GM18517 (cell line): ENCODE data around the gene TES.
A peak's percentile ranks its signal among the peaks of the same experiment; 100 is the strongest.

Source experiments
- ATAC-seq: cut with Tn5 transposase; IDR thresholded peaks from one replicate; pipeline ENCODE4 v1.9.1; 2021; ENCODE audit warnings: mild to moderate bottlenecking, moderate library complexity; ENCODE audit not compliant: unreplicated experiment

The TES gene

DNA sequence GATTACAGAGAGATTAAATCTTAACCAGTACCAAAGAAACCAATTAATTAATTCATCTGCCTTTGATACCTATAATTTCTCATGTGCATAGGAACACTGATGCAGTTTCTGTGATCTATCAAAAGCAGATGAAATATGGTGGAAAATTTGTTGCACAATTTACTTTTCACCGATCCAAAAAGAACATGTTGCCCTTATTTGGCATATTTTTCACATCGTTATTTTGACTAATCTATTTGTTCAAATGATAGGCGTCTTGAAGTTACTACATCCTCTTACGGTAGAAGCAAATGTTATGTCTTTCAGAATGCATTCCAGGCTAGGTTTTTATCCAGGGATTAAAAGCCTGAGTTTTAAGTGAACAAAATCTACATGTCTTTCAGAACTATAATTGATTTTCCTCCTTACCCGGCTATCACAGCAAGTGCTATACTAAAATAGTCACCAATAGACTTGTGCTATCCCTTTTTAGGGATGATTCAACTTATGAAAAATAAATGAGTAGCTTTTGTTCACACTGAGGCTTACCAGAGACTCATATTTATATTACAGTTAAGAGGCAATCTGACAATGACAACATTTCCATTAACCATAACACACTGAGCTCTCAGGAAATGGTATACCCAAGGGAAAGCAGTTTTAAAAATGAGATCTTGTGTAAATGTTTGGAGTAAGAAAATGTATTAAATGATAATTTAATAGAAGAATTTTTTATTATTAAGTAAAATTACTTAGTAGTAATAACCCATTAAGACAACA, 16.8 kb upstream of the TES start:
- ATAC-seq, result no peak

DNA sequence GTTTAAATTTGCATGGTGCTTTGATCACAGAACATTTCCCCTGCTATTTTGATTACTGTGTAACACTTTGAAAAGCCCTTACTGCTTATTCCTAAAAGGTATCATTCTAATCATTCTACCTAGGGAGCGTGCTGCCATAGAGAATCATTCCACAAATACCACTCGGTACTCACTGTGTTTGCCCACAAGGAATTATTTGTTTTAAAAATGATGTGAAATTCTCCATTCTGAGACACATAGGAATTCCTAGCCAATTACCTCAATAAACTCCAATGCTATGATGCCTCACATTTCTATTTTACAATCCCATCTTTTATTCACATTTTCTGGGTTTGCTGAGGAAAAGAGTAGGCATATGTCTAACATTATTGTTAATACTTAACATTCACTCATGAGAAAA, 16.2 kb upstream of the TES start:
- ATAC-seq, result no peak

DNA sequence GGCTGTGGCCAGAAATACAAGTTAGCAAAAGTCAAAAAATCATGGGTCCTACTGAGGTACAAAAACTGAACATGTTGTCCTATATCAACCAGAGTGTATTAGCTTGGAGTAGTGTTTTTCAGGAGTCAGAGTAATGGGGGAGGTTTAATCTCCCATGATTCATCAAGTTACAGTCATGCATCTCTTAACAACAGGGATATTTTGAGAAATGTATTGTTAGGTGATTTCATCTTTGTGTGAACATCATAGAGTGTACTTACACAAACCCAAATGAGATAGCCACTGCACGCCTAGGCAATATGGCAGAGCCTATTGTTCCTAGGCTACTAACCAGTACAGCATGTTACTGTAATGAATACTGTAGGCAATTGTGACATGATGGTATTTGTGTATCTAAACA, 14.9 kb upstream of the TES start:
- ATAC-seq, result no peak

DNA sequence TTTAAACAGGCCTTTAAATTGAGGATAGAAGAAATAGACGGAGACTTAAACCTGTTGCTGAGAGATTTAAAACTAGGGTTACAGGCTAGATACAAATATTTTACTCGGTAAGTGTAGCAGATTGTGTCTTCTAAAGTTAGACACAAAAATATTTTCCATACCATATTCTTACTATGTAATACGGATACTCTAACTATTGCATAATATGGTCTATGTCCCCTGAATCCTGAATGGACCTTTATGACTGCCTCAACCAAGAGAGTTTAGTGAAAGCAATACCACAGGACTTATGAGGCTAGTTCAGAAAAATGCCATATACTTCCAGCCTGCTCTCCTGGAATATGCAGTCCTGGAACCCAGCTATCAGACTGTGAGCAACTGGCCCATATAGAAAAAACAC, 13.4 kb upstream of the TES start:
- ATAC-seq, result no peak

DNA sequence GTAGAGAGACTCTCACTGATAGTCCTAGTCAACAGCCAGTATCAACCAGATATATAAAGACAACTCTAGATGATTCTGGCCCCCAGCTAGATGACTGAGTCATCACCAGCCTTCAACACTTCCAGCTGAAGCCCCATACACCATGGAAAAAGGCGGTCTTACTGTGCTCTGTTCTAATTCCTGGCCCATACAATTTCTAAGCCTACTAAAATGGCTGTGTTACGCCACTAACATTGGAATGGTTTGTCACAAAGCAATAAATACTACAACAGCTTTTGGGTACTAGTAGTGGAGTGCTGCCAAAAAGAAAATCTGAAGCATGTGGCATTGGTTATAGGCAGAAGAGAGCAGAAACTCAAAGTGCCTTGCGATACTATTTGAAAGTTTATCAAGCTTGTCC, 13.0 kb upstream of the TES start:
- no peak for ATAC-seq

DNA sequence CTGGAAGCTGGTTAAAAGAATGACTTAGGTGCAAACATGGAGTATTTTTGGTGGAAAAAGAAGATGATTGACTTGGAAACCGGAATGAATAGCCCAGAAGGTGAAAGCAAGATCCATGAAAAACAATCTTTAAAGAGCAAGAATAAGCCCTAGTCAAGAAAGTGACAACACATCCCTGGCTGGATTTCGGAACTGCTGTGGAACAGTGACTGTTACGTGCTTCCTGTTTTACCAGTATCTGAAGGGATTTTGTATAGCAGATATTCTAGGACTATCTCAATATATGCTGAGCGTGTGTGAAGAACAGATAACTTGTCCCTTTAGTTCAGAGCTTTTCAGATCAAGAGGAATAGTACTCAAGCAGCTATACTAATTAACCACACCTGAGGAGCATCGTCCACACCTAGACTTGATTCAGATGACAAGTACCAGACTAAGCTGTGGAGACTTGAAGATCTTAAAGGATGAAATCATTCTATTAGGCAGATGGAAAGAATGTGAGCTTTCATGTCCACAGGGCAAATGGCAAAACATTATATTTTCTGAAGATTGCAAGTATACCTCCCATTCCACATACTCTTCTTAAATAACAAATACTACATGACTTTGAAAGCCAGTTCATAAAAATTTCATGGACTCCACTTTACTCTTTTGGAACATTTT, 11.5 kb upstream of the TES start:
- no peak for ATAC-seq

DNA sequence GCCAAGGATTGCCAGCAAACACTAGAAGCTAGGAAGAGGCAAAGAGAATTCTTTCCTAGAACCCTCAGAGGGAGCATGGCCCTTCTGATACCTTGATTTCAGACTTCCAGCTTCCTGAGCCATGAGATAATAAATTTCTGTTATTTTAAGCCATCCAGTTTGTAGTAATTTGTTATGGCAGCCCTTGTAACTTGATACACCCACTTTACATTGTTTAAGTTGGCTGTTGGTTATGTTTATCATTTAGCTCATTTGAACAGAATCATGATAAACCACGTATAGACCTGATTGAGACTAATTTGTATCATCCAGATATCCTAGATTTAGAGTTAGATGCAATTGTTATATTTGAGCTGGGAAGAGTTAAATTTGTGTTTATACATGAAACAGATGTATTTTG, 9.4 kb upstream of the TES start:
- no peak for ATAC-seq

DNA sequence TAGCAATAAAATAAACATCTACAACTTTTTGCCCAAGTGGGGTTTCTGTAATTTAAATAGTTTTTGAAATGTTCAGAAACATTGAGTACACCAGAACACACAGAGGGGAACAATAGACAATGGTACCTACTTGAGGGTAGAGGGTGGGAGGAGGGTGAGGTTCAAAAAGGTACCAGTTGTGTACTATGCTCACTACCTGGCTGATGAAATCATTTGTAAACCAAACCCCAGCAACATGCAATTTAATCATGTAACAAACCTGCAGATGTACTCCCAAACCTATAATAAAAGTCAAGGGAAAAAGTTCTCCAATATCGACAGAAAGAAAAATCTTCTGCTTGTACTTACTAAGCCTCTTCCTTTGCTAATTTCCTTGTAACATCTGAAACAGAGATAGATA, 4.2 kb upstream of the TES start:
- ATAC-seq, result no peak

DNA sequence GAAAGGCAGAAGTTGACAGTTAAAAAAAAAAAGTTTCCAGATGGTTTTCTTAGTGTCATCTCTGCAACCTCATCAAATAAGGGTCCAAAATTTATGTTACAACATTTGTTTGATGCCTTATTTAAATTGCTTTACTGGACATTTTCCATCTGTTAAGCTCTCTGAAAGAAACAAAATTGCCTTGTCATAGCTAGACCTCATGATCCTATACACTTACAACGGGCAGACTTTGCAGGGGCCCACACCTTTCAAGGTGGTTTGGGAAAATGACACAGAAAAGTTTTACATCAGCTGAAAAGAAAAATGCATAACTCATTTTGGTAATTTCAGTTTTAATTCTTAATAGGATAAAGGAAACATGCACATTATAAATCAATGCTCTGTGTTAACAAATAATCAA, 1.4 kb upstream of the TES start:
- no peak for ATAC-seq

DNA sequence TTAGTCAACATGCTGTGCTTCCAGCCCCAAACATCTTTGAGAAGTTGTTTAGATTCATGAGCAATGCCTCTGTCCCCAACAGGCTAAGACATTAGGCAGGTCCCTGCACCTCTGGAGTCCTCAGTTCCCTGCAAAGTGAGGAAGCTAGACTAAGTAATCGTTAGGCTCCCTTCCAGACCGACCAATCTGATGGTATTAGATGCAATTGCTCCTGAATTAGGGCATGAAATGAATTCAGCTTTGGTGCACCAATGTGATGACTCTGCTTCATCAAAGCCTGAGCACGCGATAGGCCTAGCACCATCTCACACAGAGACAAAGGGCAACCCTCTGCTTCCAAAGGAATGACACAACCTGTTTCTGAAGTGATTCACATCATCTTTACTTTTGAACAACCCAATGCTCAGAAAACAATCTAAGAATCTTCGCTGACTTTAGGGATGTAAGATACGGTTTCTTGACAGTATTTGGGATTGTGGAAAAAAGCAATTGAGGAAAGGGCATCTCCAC, 723 bp upstream of the TES start:
- no peak for ATAC-seq

DNA sequence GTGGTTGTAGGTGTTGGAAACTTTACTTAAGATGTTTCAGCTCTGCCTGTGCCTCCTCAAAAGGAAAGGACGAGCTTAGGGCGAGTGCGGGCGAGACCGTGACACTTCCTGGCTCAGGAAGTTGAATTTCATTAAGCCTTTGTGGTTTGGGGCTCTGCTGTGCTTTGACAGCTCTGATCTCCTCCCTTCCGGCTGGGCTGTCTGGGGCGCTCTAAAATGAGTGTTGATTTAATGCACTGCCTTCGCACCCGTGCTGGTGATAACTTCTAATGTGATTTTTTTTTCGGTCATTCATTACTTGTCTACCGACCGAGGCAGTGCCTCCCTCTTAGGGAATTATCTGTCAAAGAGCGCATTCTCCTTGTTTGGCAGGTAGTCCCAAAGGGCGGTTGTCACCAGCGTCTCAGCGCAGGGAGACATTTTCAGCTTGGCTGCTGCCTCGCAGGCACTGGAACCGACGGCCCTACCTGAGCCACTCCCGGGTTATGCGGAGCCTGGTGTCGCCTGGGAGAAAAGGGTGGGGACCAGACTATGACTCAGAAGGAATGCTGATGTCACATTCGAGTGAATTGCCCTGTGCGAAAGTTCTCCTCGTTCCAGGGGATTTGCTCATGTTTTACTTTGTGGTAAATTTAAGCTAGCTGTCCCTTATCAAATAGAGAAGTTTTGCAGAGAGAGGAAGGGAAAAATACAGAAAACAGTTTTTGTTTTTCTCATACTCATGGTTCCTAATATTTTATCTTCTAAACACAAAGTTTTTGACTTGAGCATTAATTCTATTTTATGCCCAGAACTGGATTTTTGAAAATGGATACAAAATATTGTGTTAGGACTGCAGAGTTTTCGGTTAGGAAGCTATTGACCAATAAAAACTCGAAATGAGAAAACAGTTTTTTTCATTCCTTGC, 920 bp downstream of the TES start:
- peak; percentile 86 for ATAC-seq

DNA sequence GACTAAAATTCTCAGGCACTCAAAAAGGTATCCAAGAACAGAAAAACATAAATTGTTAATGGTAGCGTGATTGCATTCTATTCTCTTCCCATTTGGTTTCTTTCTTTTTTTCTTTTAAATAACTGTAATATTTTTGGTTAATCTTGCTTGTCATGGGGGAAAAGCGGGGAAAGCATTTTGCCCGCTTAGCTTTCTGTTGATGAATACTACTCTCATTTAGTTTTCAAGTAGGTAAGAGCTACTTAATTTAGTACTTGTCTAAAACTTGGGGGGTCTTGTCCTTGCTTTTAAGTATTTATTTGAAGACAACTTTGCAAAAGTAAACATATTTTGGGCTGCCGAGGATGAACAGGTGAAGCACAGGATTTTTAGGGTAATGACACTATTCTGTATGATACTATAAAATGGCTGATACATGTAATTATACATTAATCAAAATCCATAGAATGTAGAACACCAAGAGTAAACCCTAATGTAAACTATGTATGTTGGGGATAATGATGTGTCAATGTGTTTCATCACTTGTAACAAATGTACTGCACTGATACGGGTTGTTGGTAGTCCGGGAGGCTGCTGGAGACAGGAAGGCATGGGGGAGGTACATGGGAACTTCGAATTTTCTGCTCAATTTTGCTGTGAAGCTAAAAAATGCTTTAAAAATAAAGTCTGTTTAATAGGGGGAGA, 1.7 kb downstream of the TES start:
- no peak for ATAC-seq

DNA sequence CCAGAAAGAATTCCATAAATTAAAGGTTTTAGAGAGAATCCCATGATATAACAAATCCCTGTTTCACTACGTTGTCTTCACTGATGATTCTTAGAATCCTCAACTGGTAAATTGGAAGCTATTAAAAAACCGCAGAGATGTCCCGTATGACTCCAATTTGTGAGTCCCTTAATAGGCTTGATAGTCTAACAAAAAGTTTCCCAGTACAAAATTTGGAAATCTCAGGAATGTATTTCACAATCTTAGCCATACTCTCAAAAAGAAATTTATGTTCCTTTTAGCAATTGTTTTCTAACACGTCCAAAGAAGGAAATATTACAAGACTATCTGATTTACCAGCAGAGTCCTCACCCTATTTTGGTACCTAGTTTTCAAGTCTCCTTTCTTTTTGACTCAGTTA, 2.5 kb downstream of the TES start:
- no peak for ATAC-seq

DNA sequence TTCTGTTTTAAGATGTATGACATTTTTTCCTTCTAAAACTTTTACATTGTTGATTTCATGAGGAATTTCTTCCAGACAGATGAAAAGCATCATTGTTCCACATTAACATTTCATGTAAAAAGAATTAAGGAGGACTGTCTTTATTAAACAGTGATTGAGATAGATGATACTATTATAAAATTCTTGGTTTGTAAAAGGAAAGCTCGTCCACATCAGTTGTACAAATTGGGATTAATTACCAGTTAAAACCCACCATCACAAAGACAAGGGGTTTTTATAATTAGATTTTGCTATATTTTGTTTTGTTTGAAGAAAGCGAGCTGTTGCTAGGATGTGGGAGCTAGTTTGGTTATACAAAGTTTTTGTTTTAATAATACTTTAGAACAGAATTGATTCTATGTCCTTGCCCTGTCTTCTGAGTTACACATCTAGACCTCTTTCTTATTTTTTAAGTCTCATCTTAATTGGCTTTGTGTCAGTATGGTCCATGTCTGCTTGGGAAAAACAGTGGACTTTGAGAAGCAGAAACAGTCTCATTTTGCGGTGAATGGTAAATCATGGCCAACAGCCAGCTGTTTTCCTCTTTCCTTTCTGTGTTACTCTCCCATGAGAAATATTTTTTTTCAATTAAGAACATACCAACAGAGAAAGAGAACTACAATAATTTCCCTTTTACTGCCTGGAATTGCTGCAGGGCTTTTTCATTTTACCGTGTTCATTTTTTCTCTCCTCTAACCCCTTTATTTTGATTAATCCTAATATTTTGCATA, 3.2 kb downstream of the TES start:
- no peak for ATAC-seq

DNA sequence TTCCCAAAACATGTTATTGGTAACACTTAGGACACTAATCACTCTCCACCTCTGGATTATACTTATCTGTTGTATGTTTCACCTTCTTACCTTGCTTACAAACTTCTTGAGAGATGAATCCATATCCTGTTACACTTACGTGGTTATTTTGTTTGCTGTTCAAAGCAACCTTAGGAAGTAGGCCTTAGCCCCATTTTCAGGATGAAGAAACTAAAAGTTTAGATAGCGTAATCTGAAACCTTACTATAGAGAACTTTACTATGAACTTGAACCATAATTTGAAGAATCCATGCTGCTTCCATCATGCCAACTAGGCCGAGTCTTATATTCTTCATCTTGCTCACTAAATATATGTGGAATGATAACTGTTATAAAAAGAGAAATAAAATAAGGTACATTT, 4.6 kb downstream of the TES start:
- ATAC-seq, result no peak

DNA sequence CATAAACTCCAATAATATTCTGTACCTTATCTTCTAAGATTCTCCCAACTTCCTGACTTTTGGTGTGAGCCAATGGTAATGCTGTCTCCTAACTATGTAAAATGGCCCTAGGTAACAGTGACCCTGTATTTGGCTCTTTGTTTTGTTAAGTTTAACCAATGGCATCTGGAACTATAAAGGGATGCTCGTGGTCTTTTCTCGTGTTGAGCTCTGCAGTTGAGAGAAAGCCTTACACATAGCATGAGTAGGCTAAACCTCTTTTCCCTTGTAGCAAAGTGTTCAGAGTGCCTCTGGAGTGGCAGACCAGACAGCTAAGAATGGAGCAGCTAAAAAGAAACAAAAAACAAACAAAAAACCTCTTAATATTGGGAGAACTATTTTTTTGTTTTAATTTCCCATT, 5.2 kb downstream of the TES start:
- ATAC-seq, result no peak

DNA sequence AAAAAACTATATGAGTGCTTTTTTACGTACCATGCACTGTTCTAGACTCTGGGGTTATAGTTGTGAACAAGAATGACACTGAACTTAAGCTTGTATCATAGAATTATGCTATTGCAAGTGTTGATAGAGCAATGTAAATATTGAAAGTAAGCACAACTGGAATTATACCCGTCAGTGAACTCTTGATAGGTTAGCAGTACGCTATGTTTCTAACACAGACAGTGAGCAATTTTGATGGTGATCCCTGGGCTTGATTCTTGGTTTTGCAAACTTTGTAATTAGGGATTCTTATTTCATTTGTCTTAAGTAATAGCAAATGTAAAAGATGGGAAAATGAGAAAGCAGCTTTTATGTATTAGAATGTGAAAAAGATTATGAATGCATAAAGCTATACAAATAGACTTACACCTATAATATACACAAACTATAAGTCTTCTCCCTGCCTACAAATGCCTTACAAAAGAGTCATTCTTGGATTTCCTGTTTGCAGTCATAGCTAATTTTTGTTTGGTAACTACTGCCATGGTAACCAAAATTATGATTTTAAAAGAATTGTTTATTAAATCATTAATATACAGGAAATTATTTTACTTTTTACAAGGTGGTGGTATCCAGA, 6.7 kb downstream of the TES start:
- no peak for ATAC-seq

DNA sequence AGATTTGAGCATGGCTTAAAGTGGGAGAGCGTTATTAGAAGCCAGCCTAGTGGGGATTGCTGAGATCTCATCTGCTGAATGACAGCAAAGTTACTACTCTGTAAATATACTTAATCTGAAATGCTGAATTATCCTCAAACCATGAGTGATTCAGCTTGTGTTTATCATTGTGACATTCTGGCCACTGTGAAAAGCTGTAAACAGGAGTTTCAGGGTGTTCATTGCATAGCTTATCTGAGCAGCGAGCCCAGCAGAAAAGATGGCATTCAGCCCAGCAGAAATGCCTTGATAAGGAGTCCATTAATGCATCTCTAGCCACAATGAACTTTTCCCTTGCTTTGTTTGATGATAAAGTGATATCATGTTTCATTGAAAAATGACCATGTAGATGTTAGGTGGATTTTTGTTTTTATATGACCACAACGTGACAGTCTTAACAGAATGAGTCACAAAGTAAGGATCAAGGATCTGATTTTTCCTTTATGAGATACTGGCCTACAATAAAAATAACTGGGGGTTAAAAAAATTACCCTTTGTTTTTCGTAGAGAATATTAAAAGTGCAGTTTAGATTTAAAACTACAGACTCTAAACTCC, 7.8 kb downstream of the TES start:
- ATAC-seq, result no peak

DNA sequence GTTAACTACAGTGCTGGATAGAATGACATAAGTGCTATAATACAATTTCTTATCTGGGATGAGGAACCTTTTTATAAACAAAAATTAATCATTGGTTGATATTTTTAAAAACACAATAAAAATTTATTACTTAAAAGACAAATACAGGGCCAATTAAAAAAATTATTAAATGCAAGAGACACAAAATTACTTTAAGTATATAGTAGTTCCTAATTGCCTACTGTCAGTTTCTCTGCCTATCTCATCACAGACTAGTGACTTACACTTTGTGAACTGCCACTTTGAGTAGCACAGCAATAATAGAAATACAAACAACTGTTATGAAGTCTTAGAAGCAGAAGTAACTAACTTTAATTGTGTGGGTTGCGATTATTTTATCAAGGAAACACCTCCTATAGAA, 8.4 kb downstream of the TES start:
- no peak for ATAC-seq
